HepG2 (cell line): ENCODE results near the gene NDFIP2. TPM values are rescaled to one million over a fixed set of nuclear protein-coding genes. Genes with fewer than 3 reads are reported as not detected.
A peak's percentile ranks its signal among the peaks of the same experiment; 100 is the strongest.

Source experiments
- ATAC-seq: fragments of 200-7000 bp; cut with Tn5 transposase; 3 replicates; pipeline ENCODE4 v1.9.1; 2020; ENCODE audit warnings: mild to moderate bottlenecking, moderate library complexity
- BruUV-seq: library from RNA; stranded (reverse); fragments of 400-500 nt; replicated peaks from 2 replicates; lab custom pipeline; 2021; lab: Mats Ljungman, UMichigan
- CTCF ChIA-PET: fragments of 300-600 bp; formaldehyde crosslinking; extraction: SDS; loops from one replicate; lab custom pipeline; 2021; ENCODE audit warnings: low total read pairs, inconsistent platforms, low intra/inter-chr PET ratio; lab: Yijun Ruan, JAX
- POLR2A ChIA-PET: fragments of 350-600 bp; sonication (Branson Sonifier 250); formaldehyde crosslinking; loops from one replicate; lab custom pipeline; 2020; ENCODE audit warnings: antibody characterized with exemption, inconsistent platforms; lab: Yijun Ruan, JAX
- DNase-seq: peaks from one replicate; pipeline ENCODE4 v3.0.0-alpha.2; 2015; ENCODE audit warnings: low spot score
- FAIRE-seq: peaks from 3 replicates; lab custom pipeline; 2011; peaks lifted over from hg19 to GRCh38; lab: Jason Lieb, UNC
- H2AFZ ChIP-seq: one replicate; pipeline ENCODE4 v1.6.1; 2011; ENCODE audit warnings: low read length, inconsistent platforms
- H3K27ac ChIP-seq: fragments of 300-600 bp; 3 replicates; pipeline ENCODE4 v1.8.0; 2011; ENCODE audit warnings: mixed run types, mild to moderate bottlenecking, mixed read lengths, low read length, inconsistent platforms; ENCODE audit not compliant: insufficient read depth; ENCODE audit errors: extremely low read length
- H3K27me3 ChIP-seq, 2 experiments: fragments of 200-600 bp in 1 of 2; 2 replicates in 1 of 2; 3 replicates in 1 of 2; pipeline versions ENCODE4 v1.6.0 to v1.8.0; 2011; ENCODE audit warnings: low read length in 2 of 2, mild to moderate bottlenecking in 2 of 2, moderate library complexity in 2 of 2, inconsistent platforms in 1 of 2; ENCODE audit not compliant: insufficient read depth in 2 of 2, control insufficient read depth in 1 of 2
- H3K36me3 ChIP-seq, 2 experiments: fragments of 200-600 bp in 1 of 2; replicated peaks in 1 of 2; 2 replicates in 1 of 2; 3 replicates in 1 of 2; pipeline versions ENCODE4 v1.5.1 to v1.8.0; 2011; ENCODE audit warnings: low read length in 2 of 2, inconsistent platforms in 1 of 2; ENCODE audit not compliant: insufficient read depth in 2 of 2, control insufficient read depth in 1 of 2
- H3K4me1 ChIP-seq: 2 replicates; pipeline ENCODE4 v1.5.1; 2012; ENCODE audit warnings: low read length, inconsistent platforms; ENCODE audit not compliant: insufficient read depth
- H3K4me2 ChIP-seq: 2 replicates; pipeline ENCODE4 v1.6.0; 2011; ENCODE audit warnings: low read depth, low read length, inconsistent platforms
- H3K4me3 ChIP-seq, 3 experiments: fragments of 200-600 bp in 1 of 3; sonication (generic), shearing (Covaris generic) in 1 of 3; replicated peaks in 1 of 3; 2 replicates each; pipeline ENCODE4 v1.5.1; 2011 to 2016; ENCODE audit warnings: low read length in 3 of 3, inconsistent platforms in 2 of 3, low read depth in 2 of 3, mild to moderate bottlenecking in 2 of 3, control low read depth in 1 of 3, mixed read lengths in 1 of 3; ENCODE audit not compliant: insufficient read depth in 1 of 3
- H3K79me2 ChIP-seq: one replicate; pipeline ENCODE4 v1.6.1; 2011; ENCODE audit warnings: low read length, inconsistent platforms; ENCODE audit not compliant: insufficient read depth
- H3K9ac ChIP-seq: 2 replicates; pipeline ENCODE4 v1.6.0; 2011; ENCODE audit warnings: mild to moderate bottlenecking, low read depth, low read length, inconsistent platforms; ENCODE audit not compliant: insufficient read depth
- H3K9me3 ChIP-seq: 2 replicates; pipeline ENCODE4 v1.5.1; 2012; ENCODE audit warnings: mild to moderate bottlenecking, low read length
- H4K20me1 ChIP-seq: 2 replicates; pipeline ENCODE4 v1.6.0; 2011; ENCODE audit warnings: inconsistent platforms, mild to moderate bottlenecking, low read length, moderate library complexity; ENCODE audit not compliant: insufficient read depth
- MAFK ChIP-seq, 2 experiments: IDR thresholded peaks in 1 of 2; conservative IDR thresholded peaks in 1 of 2; 2 replicates each; pipeline ENCODE4 v1.6.1; 2011; ENCODE audit warnings: improper control_type of control experiment in 2 of 2, low read length in 2 of 2
- NR2F6 ChIP-seq, 2 experiments: IDR thresholded peaks; 2 replicates each; pipeline ENCODE4 v1.6.1; 2016; ENCODE audit warnings: antibody characterized with exemption in 1 of 2, mild to moderate bottlenecking in 1 of 2
- PAXIP1 ChIP-seq: sonication (generic); formaldehyde crosslinking; conservative IDR thresholded peaks from 2 replicates; pipeline ENCODE4 v1.4.0; 2020; ENCODE audit warnings: mild to moderate bottlenecking, missing genetic modification reagents, moderate library complexity
- TCF7 ChIP-seq: sonication (generic); IDR thresholded peaks from 2 replicates; pipeline ENCODE4 v1.6.1; 2016; ENCODE audit warnings: antibody characterized with exemption, low read depth
- TCF7L2 ChIP-seq: IDR thresholded peaks from 2 replicates; pipeline ENCODE4 v1.6.1; 2011; ENCODE audit warnings: mild to moderate bottlenecking, low read depth, low read length, moderate library complexity
- ZNF251 ChIP-seq: sonication (generic); formaldehyde crosslinking; IDR thresholded peaks from 2 replicates; pipeline ENCODE4 v1.9.0; 2021; ENCODE audit warnings: mild to moderate bottlenecking, missing genetic modification reagents
- ZNF407 ChIP-seq: sonication (generic); formaldehyde crosslinking; IDR thresholded peaks from one replicate; pipeline ENCODE4 v1.5.1; 2020; ENCODE audit warnings: mild to moderate bottlenecking, missing genetic modification reagents; ENCODE audit errors: not compliant biosample characterization
- ZNF576 ChIP-seq: sonication (generic); formaldehyde crosslinking; IDR thresholded peaks from 2 replicates; pipeline ENCODE4 v1.4.0; 2020; ENCODE audit warnings: mild to moderate bottlenecking, missing genetic modification reagents
- ZNF75D ChIP-seq: sonication (generic); formaldehyde crosslinking; IDR thresholded peaks from 2 replicates; pipeline ENCODE4 v1.8.1; 2023; ENCODE audit warnings: missing genetic modification reagents, mild to moderate bottlenecking, borderline replicate concordance
- WGBS: methylation state at CpG from one replicate; pipeline ENCODE4 v1.1.6; 2017; ENCODE audit warnings: low lambda C conversion rate; 5-methylcytosine and 5-hydroxymethylcytosine counted together
- in situ Hi-C: cut with HindIII; loops from 2 replicates; pipeline ENCODE4 v1.10.0; 2017; ENCODE audit warnings: low pct_unique_long_range_greater_than_20kb; ENCODE audit not compliant: extremely low pct_ligation_motif_present
- intact Hi-C: fragments of 100-400 bp; cut with micrococcal nuclease; formaldehyde crosslinking; loops from one replicate; pipeline ENCODE4 v1.10.0; 2022; ENCODE audit not compliant: unreplicated experiment
- polyA plus RNA-seq, 8 experiments: library from polyadenylated mRNA; depleted of rRNA in 3 of 8; stranded (reverse) in 7 of 8; unstranded in 1 of 8; fragments of >200 nt; fragmentation: Illumina TruSeq in 4 of 8; extraction: Trizol in 4 of 8; gene quantifications; 2 replicates each; pipeline versions ENCODE4 v1.2.1 to v1.2.3, GENCODE V29; 2011 to 2016; ENCODE audit warnings: low read depth in 4 of 8, missing spikeins in 1 of 8, mixed read lengths in 1 of 8; ENCODE audit not compliant: insufficient read depth in 1 of 8
- total RNA-seq, 5 experiments: library from RNA; depleted of rRNA; stranded (reverse); fragments of >200 nt; fragmentation: Illumina TruSeq; extraction: Trizol; gene quantifications; 2 replicates each; pipeline ENCODE4 v1.2.3, GENCODE V29; 2016; ENCODE audit warnings: low read depth in 1 of 5

NDFIP2 gene
- total and polyA plus RNA-seq, 2 of the 13 experiments (the other 11 are each of a cell fraction or from before 2014, with no cell fraction given) = 23.2 to 32.0 TPM

- no peaks in the 10 kb centered on the region for H3K36me3 ChIP-seq
- no peaks in the 10 kb centered on the region for H3K79me2 ChIP-seq
- DNase-seq = peak; percentile 34
- 2% methylated on average over 3 of the region's 3 CpGs for WGBS
- H3K9ac ChIP-seq = no peak overlapping the region
- no TSS peak for BruUV-seq
- no peaks in the 10 kb centered on the region for H3K27me3 ChIP-seq
- in situ Hi-C loops (no loop called here), intact Hi-C loops (no loop called here)
- H3K4me1 ChIP-seq = peaks cover 18% of the 10 kb centered on the region
- ChIA-PET POLR2A (no interaction called here), CTCF (no interaction called here)
- no peak overlapping the region for H2AFZ ChIP-seq
- no peak for FAIRE-seq
- no peaks in the 10 kb centered on the region for H3K9me3 ChIP-seq
- peak; percentile 66 for ATAC-seq
- H4K20me1 ChIP-seq = no peaks in the 10 kb centered on the region
- H3K4me2 ChIP-seq = peak overlapping the region; percentile 10; the same call in 1 of the 2 replicates
- no peak overlapping the region for H3K27ac ChIP-seq
- no peak overlapping the region for H3K4me3 ChIP-seq
- TF ChIP-seq TCF7L2 (peak; percentile 57; the same call in 1 of the 2 replicates), ZNF576 (CRISPR knock-in tag) (no peak), PAXIP1 (CRISPR knock-in tag) (0 out of 2 replicates have a peak, but pooled peaks have one; percentile 20), TCF7 (peak; percentile 40; the same call in 1 of the 2 replicates), ZNF407 (no peak), ZNF251 (CRISPR knock-in tag) (no peak), ZNF75D (CRISPR knock-in tag) (no peak), NR2F6 (IDR thresholded peaks at IDR 0.05) (0 out of 2 replicates have a peak, but pooled peaks have one; percentile 29), NR2F6 (CRISPR knock-in tag; IDR thresholded peaks at IDR 0.05) (no peak), MAFK (conservative IDR thresholded peaks at IDR 0.05 in 1 of 2, IDR thresholded peaks at IDR 0.05 in 1 of 2; ENCODE audit: low read length in 2 of 2) (peak in 1 of 2 experiments; percentile 48; a peak in 3 of 4 replicates)
Observed at GRCh38 chr13:79469608-79470007, 11.3 kb upstream of the NDFIP2 start.
